B cell (primary cell): ENCODE measurements around the gene PLAAT5. TPM values are rescaled to one million over a fixed set of nuclear protein-coding genes. Genes with fewer than 3 reads are reported as not detected.

ENCODE experiments used
- ATAC-seq: fragments of 200-7000 bp; cut with Tn5 transposase; one replicate; pipeline ENCODE4 v1.10.0; 2021; ENCODE audit warnings: low read depth, mild to moderate bottlenecking, moderate number of reproducible peaks, moderate library complexity
- CTCF ChIA-PET: fragments of 350-600 bp; sonication (Branson Sonifier 250); formaldehyde crosslinking; loops from one replicate; lab custom pipeline; 2021; ENCODE audit warnings: antibody characterized with exemption, inconsistent platforms; lab: Charles Lee
- POLR2A ChIA-PET: fragments of 350-600 bp; sonication (Branson Sonifier 250); formaldehyde crosslinking; loops from one replicate; lab custom pipeline; 2021; ENCODE audit warnings: antibody characterized with exemption; lab: Charles Lee
- DNase-seq: peaks from one replicate; pipeline ENCODE4 v3.0.0; 2013
- H2AFZ ChIP-seq: 2 replicates; pipeline ENCODE4 v1.6.1; 2012; ENCODE audit warnings: mild to moderate bottlenecking, low read depth, low read length; ENCODE audit not compliant: insufficient read depth, poor library complexity, severe bottlenecking
- H3K27ac ChIP-seq, 2 donors: 1 replicate in 1 of 2; 2 replicates in 1 of 2; pipeline ENCODE4 v1.5.1; 2012 to 2013; ENCODE audit warnings: low read length in 2 of 2, mild to moderate bottlenecking in 2 of 2, moderate library complexity in 1 of 2
- H3K27me3 ChIP-seq, 4 experiments: fragments of 200-600 bp in 1 of 4; sonication (generic) in 1 of 4; replicated peaks in 1 of 4; 1 replicate in 2 of 4; 2 replicates in 2 of 4; pipeline versions ENCODE4 v1.6.1 to v1.7.0; 2013 to 2016; ENCODE audit warnings: low read length in 3 of 4, mild to moderate bottlenecking in 2 of 4, mixed read lengths in 1 of 4, moderate library complexity in 1 of 4; ENCODE audit not compliant: insufficient read depth in 4 of 4, control insufficient read depth in 3 of 4; ENCODE audit errors: control extremely low read depth in 1 of 4
- H3K36me3 ChIP-seq, 2 experiments: replicated peaks in 1 of 2; 1 replicate in 1 of 2; 2 replicates in 1 of 2; pipeline versions ENCODE4 v1.6.1 to v1.7.1; 2013; ENCODE audit warnings: low read length in 1 of 2; ENCODE audit not compliant: insufficient read depth in 2 of 2, control insufficient read depth in 1 of 2; ENCODE audit errors: control extremely low read depth in 1 of 2, extremely low read depth in 1 of 2
- H3K4me1 ChIP-seq, 2 donors: fragments of 200-600 bp in 1 of 2; sonication (generic) in 1 of 2; 1 replicate in 1 of 2; 2 replicates in 1 of 2; pipeline versions ENCODE4 v1.5.1 to v1.6.1; 2013 to 2017; ENCODE audit warnings: low read length in 2 of 2; ENCODE audit not compliant: control insufficient read depth in 2 of 2, insufficient read depth in 2 of 2
- H3K4me2 ChIP-seq: replicated peaks from 2 replicates; pipeline ENCODE3; 2012; ENCODE audit warnings: mild to moderate bottlenecking, low read depth, low read length; ENCODE audit not compliant: poor library complexity, severe bottlenecking
- H3K4me3 ChIP-seq, 5 experiments: fragments of 200-600 bp in 1 of 5; sonication (generic) in 1 of 5; 1 replicate in 3 of 5; 2 replicates in 2 of 5; pipeline versions ENCODE4 v1.5.1 to v1.7.0; 2011 to 2016; ENCODE audit warnings: low read length in 4 of 5, mild to moderate bottlenecking in 4 of 5, low read depth in 2 of 5, control low read depth in 1 of 5, moderate library complexity in 1 of 5; ENCODE audit not compliant: insufficient read depth in 1 of 5; ENCODE audit errors: control extremely low read depth in 1 of 5, extremely low read depth in 1 of 5
- H3K79me2 ChIP-seq: fragments of 200-600 bp; sonication (generic); one replicate; pipeline ENCODE4 v1.6.0; 2016; ENCODE audit warnings: low read length; ENCODE audit not compliant: control insufficient read depth, insufficient read depth
- H3K9ac ChIP-seq: fragments of 200-600 bp; sonication (generic); 2 replicates; pipeline ENCODE4 v1.6.1; 2017; ENCODE audit warnings: mild to moderate bottlenecking, low read length, moderate library complexity
- H3K9me3 ChIP-seq, 3 donors: one replicate each; pipeline versions ENCODE4 v1.6.1 to v1.7.1; 2013; ENCODE audit warnings: low read length in 2 of 3; ENCODE audit not compliant: control insufficient read depth in 2 of 3, insufficient read depth in 1 of 3; ENCODE audit errors: control extremely low read depth in 1 of 3
- H4K20me1 ChIP-seq: 2 replicates; pipeline ENCODE4 v1.6.0; 2012; ENCODE audit warnings: mild to moderate bottlenecking, low read length; ENCODE audit not compliant: insufficient read depth, control insufficient read depth, poor library complexity, severe bottlenecking
- H3K27ac Mint-ChIP-seq: one replicate; pipeline ENCODE4 v1.8.0; 2021; ENCODE audit warnings: mixed read lengths
- H3K27me3 Mint-ChIP-seq: one replicate; pipeline ENCODE4 v1.8.0; 2021; ENCODE audit warnings: mixed read lengths
- H3K4me1 Mint-ChIP-seq: one replicate; pipeline ENCODE4 v1.8.0; 2021; ENCODE audit warnings: mixed read lengths
- H3K4me3 Mint-ChIP-seq: one replicate; pipeline ENCODE4 v1.8.0; 2021; ENCODE audit warnings: mixed read lengths
- H3K9me3 Mint-ChIP-seq: one replicate; pipeline ENCODE4 v1.8.0; 2022; ENCODE audit warnings: mixed read lengths; ENCODE audit not compliant: insufficient read depth
- CTCF ChIP-seq: fragments of 200-600 bp; IDR thresholded peaks from one replicate; pipeline ENCODE4 v1.8.0; 2022; ENCODE audit warnings: antibody characterized with exemption, mild to moderate bottlenecking
- EZH2 ChIP-seq: IDR thresholded peaks from 2 replicates; pipeline ENCODE4 v1.6.1; 2012; ENCODE audit warnings: borderline replicate concordance, low read depth, mild to moderate bottlenecking, moderate library complexity, low read length; ENCODE audit not compliant: insufficient read depth, poor library complexity, severe bottlenecking
- WGBS: methylation state at CpG from one replicate; pipeline ENCODE4 v1.1.5; 2013; ENCODE audit warnings: missing lambda C conversion rate; ENCODE audit not compliant: insufficient coverage; 5-methylcytosine and 5-hydroxymethylcytosine counted together
- intact Hi-C: fragments of 100-400 bp; cut with micrococcal nuclease; formaldehyde crosslinking; loops from one replicate; pipeline ENCODE4 v1.10.0; 2022
- polyA plus RNA-seq: library from polyadenylated mRNA; depleted of rRNA; stranded (reverse); fragments of >200 nt; gene quantifications from 2 replicates; pipeline ENCODE4 v1.2.3, GENCODE V29; 2012
- total RNA-seq, 2 donors: library from RNA; stranded (reverse); fragments of 120-200 nt in 1 of 2; gene quantifications; 1 replicate in 1 of 2; 2 replicates in 1 of 2; pipeline versions ENCODE4 v1.2.3 to v1.2.4, GENCODE V29; 2013 to 2022

Gene PLAAT5
- total and polyA plus RNA-seq, 2 donors (not counting 1 experiment from before 2014, with no cell fraction given) = not detected

- no peak for ATAC-seq
- Mint-ChIP-seq H3K9me3 (peaks cover 9% of the 10 kb centered on the region), H3K27ac (no peak overlapping the region)
Observed at GRCh38 chr11:63503492-63503891, 12.5 kb upstream of the PLAAT5 start.

More at GRCh38 chr11:63503492-63503891, 12.5 kb upstream of the PLAAT5 start:
- no peaks in the 10 kb centered on the region for H3K79me2 ChIP-seq
- no peak overlapping the region for H3K27ac ChIP-seq
- DNase-seq = no peak
- WGBS = 70% methylated on average over 3 of the region's 6 CpGs
- H3K27me3 ChIP-seq = peaks cover 0 to 19% (median 3%) of the 10 kb centered on the region in 4 experiments
- H3K4me3 ChIP-seq = no peak overlapping the region
- peaks cover 29% of the 10 kb centered on the region for H3K27me3 Mint-ChIP-seq
- TF ChIP-seq EZH2 (no peak), CTCF (no peak)
- peaks cover 0 to 17% (median 10%) of the 10 kb centered on the region in 3 donors for H3K9me3 ChIP-seq
- no peak overlapping the region for H3K4me2 ChIP-seq
- no peak overlapping the region for H2AFZ ChIP-seq
- POLR2A ChIA-PET = no interaction called here
- H3K9ac ChIP-seq = no peak overlapping the region
- H3K36me3 ChIP-seq = no peaks in the 10 kb centered on the region
- no peaks in the 10 kb centered on the region for H3K4me1 Mint-ChIP-seq
- no peak overlapping the region for H3K4me3 Mint-ChIP-seq
- H3K4me1 ChIP-seq = peaks cover 4 to 7% of the 10 kb centered on the region in 2 donors
- intact Hi-C loops = no loop called here
- H4K20me1 ChIP-seq = no peaks in the 10 kb centered on the region
- CTCF ChIA-PET = interaction anchor here (1.1 kb wide), 1 partner anchor 25 kb away, joined by 3 read pairs; no protein-coding TSS in a partner anchor
